ENCODE measurements around the gene DIAPH3.

- TF ChIP-seq CTCF (IDR thresholded peaks at IDR 0.05) (no peak), POLR2AphosphoS5 (IDR thresholded peaks at IDR 0.05) (no peak), EP300 (IDR thresholded peaks at IDR 0.05) (no peak), POLR2A (IDR thresholded peaks at IDR 0.05) (no peak)
These were observed 504.9 kb downstream of the DIAPH3 start for GRCh38 chr13:59658738-59659330.

Data from sigmoid colon (tissue), 4 donors.